GM12878 (cell line): ENCODE data around the gene ZNF792.

ENCODE experiments used
- ATF2 ChIP-seq: IDR thresholded peaks from 2 replicates; pipeline ENCODE4 v1.6.1; 2012; ENCODE audit warnings: low read length, inconsistent platforms
- BRCA1 ChIP-seq: IDR thresholded peaks from 2 replicates; pipeline ENCODE4 v1.6.1; 2011; ENCODE audit warnings: low read depth, low read length, improper control_type of control experiment
- CBFB ChIP-seq: IDR thresholded peaks from 2 replicates; pipeline ENCODE4 v1.6.1; 2016; ENCODE audit warnings: antibody characterized with exemption, low read depth
- CTCF ChIP-seq, 3 experiments: IDR thresholded peaks in 2 of 3; conservative IDR thresholded peaks in 1 of 3; 2 replicates each; pipeline ENCODE4 v1.5.1; 2011; ENCODE audit warnings: low read depth in 3 of 3, low read length in 3 of 3, mild to moderate bottlenecking in 3 of 3, control low read depth in 2 of 3, moderate library complexity in 2 of 3, inconsistent platforms in 1 of 3, mixed read lengths in 1 of 3; ENCODE audit not compliant: control insufficient read depth in 2 of 3, insufficient read depth in 1 of 3; ENCODE audit errors: extremely low read depth in 1 of 3
- DPF2 ChIP-seq: fragments of 450-650 bp; IDR thresholded peaks from 2 replicates; pipeline ENCODE4 v1.6.1; 2017; ENCODE audit warnings: mild to moderate bottlenecking
- NFYA ChIP-seq: IDR thresholded peaks from 2 replicates; pipeline ENCODE4 v1.6.1; 2011; ENCODE audit warnings: low read depth, mild to moderate bottlenecking, low read length, improper control_type of control experiment, borderline replicate concordance
- POLR2AphosphoS5 ChIP-seq: IDR thresholded peaks from 2 replicates; pipeline ENCODE4 v1.6.1; 2011; ENCODE audit warnings: mild to moderate bottlenecking, low read length, inconsistent platforms
- SPI1 ChIP-seq: IDR thresholded peaks from 2 replicates; pipeline ENCODE4 v1.6.1; 2011; ENCODE audit warnings: low read depth, mild to moderate bottlenecking, low read length, moderate library complexity, borderline replicate concordance; ENCODE audit not compliant: insufficient read depth
- ZZZ3 ChIP-seq: IDR thresholded peaks from 2 replicates; pipeline ENCODE4 v1.6.1; 2011; ENCODE audit warnings: low read depth; ENCODE audit not compliant: control insufficient read depth, insufficient read length

GRCh38 chr19:34989298-34989697 is 25.3 kb upstream of the ZNF792 start:
- TF ChIP-seq NFYA (no peak), CTCF (IDR thresholded peaks at IDR 0.05 in 2 of 3, conservative IDR thresholded peaks at IDR 0.05 in 1 of 3; ENCODE audit: control insufficient read depth in 2 of 3, extremely low read depth in 1 of 3, insufficient read depth in 1 of 3, low read depth in 3 of 3, low read length in 3 of 3) (no peak), ATF2 (no peak), DPF2 (peak; percentile 35), SPI1 (no peak), POLR2AphosphoS5 (no peak), ZZZ3 (no peak), BRCA1 (no peak), CBFB (no peak)
